NCI-H345 treated with DMSO at 0.1 percent for 48 hours (cell line): ENCODE measurements around the gene SLC5A9.
A peak's percentile ranks its signal among the peaks of the same experiment; 100 is the strongest.

Source experiments
- DNase-seq: peaks from one replicate; lab custom pipeline; 2025; ENCODE audit not compliant: unreplicated experiment; lab: John Stamatoyannopoulos, UW

Gene SLC5A9

GRCh38 chr1:48222501-48223242 is at the start of gene SLC5A9:
SLC5A9 (plus strand) TSS chr1:48222716; CDS start chr1:48222737, 21 bp downstream.
- no peak for DNase-seq

- no peak for DNase-seq
Observed at GRCh38 chr1:48175116-48175515, 47.4 kb upstream of the SLC5A9 start.

- no peak for DNase-seq
Observed at GRCh38 chr1:48177257-48177656, 45.3 kb upstream of the SLC5A9 start.

GRCh38 chr1:48181669-48182367 is 40.7 kb upstream of the SLC5A9 start:
- no peak for DNase-seq

GRCh38 chr1:48182439-48182838 is 40.1 kb upstream of the SLC5A9 start:
- DNase-seq = peak; percentile 66

- DNase-seq = no peak
Observed at GRCh38 chr1:48186306-48186839, 36.1 kb upstream of the SLC5A9 start.

- DNase-seq = no peak
Observed at GRCh38 chr1:48187969-48188563, 34.5 kb upstream of the SLC5A9 start.

- DNase-seq = no peak
Observed at GRCh38 chr1:48190881-48191280, 31.6 kb upstream of the SLC5A9 start.

GRCh38 chr1:48194801-48195200 is 27.7 kb upstream of the SLC5A9 start:
- no peak for DNase-seq

- no peak for DNase-seq
Observed at GRCh38 chr1:48196237-48196636, 26.3 kb upstream of the SLC5A9 start.

GRCh38 chr1:48198970-48199369 is 23.5 kb upstream of the SLC5A9 start:
- DNase-seq = no peak

- no peak for DNase-seq
Observed at GRCh38 chr1:48200166-48200900, 22.2 kb upstream of the SLC5A9 start.

- peak; percentile 37 for DNase-seq
Observed at GRCh38 chr1:48202030-48202752, 20.3 kb upstream of the SLC5A9 start.

GRCh38 chr1:48203287-48203900 is 19.1 kb upstream of the SLC5A9 start:
- DNase-seq = peak; percentile 6

- DNase-seq = no peak
Observed at GRCh38 chr1:48205522-48205921, 17.0 kb upstream of the SLC5A9 start.

- DNase-seq = no peak
Observed at GRCh38 chr1:48206371-48206770, 16.1 kb upstream of the SLC5A9 start.

GRCh38 chr1:48207131-48207530 is 15.4 kb upstream of the SLC5A9 start:
- no peak for DNase-seq

GRCh38 chr1:48207536-48208075 is 14.9 kb upstream of the SLC5A9 start:
- DNase-seq = no peak

- no peak for DNase-seq
Observed at GRCh38 chr1:48208251-48208650, 14.3 kb upstream of the SLC5A9 start.

GRCh38 chr1:48208652-48209051 is 13.9 kb upstream of the SLC5A9 start:
- DNase-seq = no peak
